Measurements from ENCODE around the gene IER3.

IER3 gene

GRCh38 chr6:30735668-30736314 lies 8.6 kb downstream of the IER3 start:
- Histone ChIP-seq H3K27ac (ENCODE audit: low read length) (peak overlapping the region; percentile 48; the same call in 1 of the 2 replicates), H4K20me1 (ENCODE audit: insufficient read depth, low read length) (no peaks in the 10 kb centered on the region), H3K9me2 (replicated peaks; ENCODE audit: insufficient read depth, low read length) (no peaks in the 10 kb centered on the region), H2AFZ (ENCODE audit: low read length) (no peak overlapping the region), H3K4me1 (ENCODE audit: low read length) (peaks cover 31% of the 10 kb centered on the region), H3K9me3 (replicated peaks; ENCODE audit: insufficient read depth, low read length) (no peaks in the 10 kb centered on the region), H3K27me3 (replicated peaks; ENCODE audit: insufficient read depth, low read length) (no peaks in the 10 kb centered on the region), H3K4me3 (ENCODE audit: low read length) (no peak overlapping the region), H3F3A (ENCODE audit: insufficient read depth, low read length) (peaks cover 13% of the 10 kb centered on the region; the same call in 1 of the 2 replicates), H3K4me2 (ENCODE audit: low read depth, low read length) (0 out of 2 replicates have a peak overlapping the region, but pooled peaks have one; percentile 9), H3K9ac (ENCODE audit: low read length) (no peak overlapping the region), H3K36me3 (replicated peaks; ENCODE audit: insufficient read depth, low read length) (0 out of 2 replicates have a peak, but pooled peaks cover 3% of the 10 kb centered on the region), H3K79me2 (ENCODE audit: low read length) (peaks cover 4% of the 10 kb centered on the region; the same call in 1 of the 2 replicates)
- DNase-seq, result peak; percentile 37
- TF ChIP-seq CTCF (IDR thresholded peaks at IDR 0.05; ENCODE audit: low read length) (no peak), EZH2phosphoT487 (IDR thresholded peaks at IDR 0.05; ENCODE audit: low read length) (no peak)

- no peak for TF ChIP-seq CTCF (IDR thresholded peaks at IDR 0.05; ENCODE audit: low read length)
- TF ChIP-seq EZH2 (optimal IDR thresholded peaks at IDR 0.05; ENCODE audit: low read depth, low read length), result no peak
- TF ChIP-seq EZH2phosphoT487 (IDR thresholded peaks at IDR 0.05; ENCODE audit: low read length), result no peak
- Histone ChIP-seq H3K36me3 (replicated peaks; ENCODE audit: insufficient read depth, low read length) (no peaks in the 10 kb centered on the region), H4K20me1 (ENCODE audit: insufficient read depth, low read length) (no peaks in the 10 kb centered on the region), H3K4me2 (ENCODE audit: low read depth, low read length) (no peak overlapping the region), H3K27ac (ENCODE audit: low read length) (no peak overlapping the region), H3K79me2 (ENCODE audit: low read length) (peaks cover 8% of the 10 kb centered on the region; the same call in 1 of the 2 replicates), H3K9ac (ENCODE audit: low read length) (no peak overlapping the region), H3K9me3 (replicated peaks; ENCODE audit: insufficient read depth, low read length) (no peaks in the 10 kb centered on the region), H3K9me2 (replicated peaks; ENCODE audit: insufficient read depth, low read length) (no peaks in the 10 kb centered on the region), H3K4me1 (ENCODE audit: low read length) (peaks cover 20% of the 10 kb centered on the region), H3F3A (ENCODE audit: insufficient read depth, low read length) (peaks cover 20% of the 10 kb centered on the region), H3K4me3 (ENCODE audit: low read length) (no peak overlapping the region), H3K27me3 (replicated peaks; ENCODE audit: insufficient read depth, low read length) (no peaks in the 10 kb centered on the region), H2AFZ (ENCODE audit: low read length) (no peak overlapping the region)
- DNase-seq, result no peak
These were observed 12.0 kb downstream of the IER3 start for GRCh38 chr6:30732237-30732943.

GRCh38 chr6:30730601-30731435 lies 13.5 kb downstream of the IER3 start:
- Histone ChIP-seq H4K20me1 (ENCODE audit: insufficient read depth, low read length) (no peaks in the 10 kb centered on the region), H3K79me2 (ENCODE audit: low read length) (peaks cover 11% of the 10 kb centered on the region; the same call in 1 of the 2 replicates), H2AFZ (ENCODE audit: low read length) (no peak overlapping the region), H3K27me3 (replicated peaks; ENCODE audit: insufficient read depth, low read length) (no peaks in the 10 kb centered on the region), H3K4me1 (ENCODE audit: low read length) (peaks cover 8% of the 10 kb centered on the region; the same call in 1 of the 2 replicates), H3K4me3 (ENCODE audit: low read length) (no peak overlapping the region), H3K9ac (ENCODE audit: low read length) (no peak overlapping the region), H3K36me3 (replicated peaks; ENCODE audit: insufficient read depth, low read length) (no peaks in the 10 kb centered on the region), H3K4me2 (ENCODE audit: low read depth, low read length) (peak overlapping the region; percentile 40; the same call in 1 of the 2 replicates), H3K9me2 (replicated peaks; ENCODE audit: insufficient read depth, low read length) (no peaks in the 10 kb centered on the region), H3K27ac (ENCODE audit: low read length) (no peak overlapping the region), H3K9me3 (replicated peaks; ENCODE audit: insufficient read depth, low read length) (no peaks in the 10 kb centered on the region), H3F3A (ENCODE audit: insufficient read depth, low read length) (peaks cover 28% of the 10 kb centered on the region)
- TF ChIP-seq CTCF (IDR thresholded peaks at IDR 0.05; ENCODE audit: low read length), result peak; percentile 82
- TF ChIP-seq EZH2 (optimal IDR thresholded peaks at IDR 0.05; ENCODE audit: low read depth, low read length), result no peak
- peak; percentile 85 for DNase-seq
